AG08396 (cell line): ENCODE results near the gene CABLES1.
"Not testable (repeated sequence)": the region's sequence is repeated elsewhere in the genome, so short reads cannot be mapped to it uniquely, and the experiment has no call there.

Source experiments
- DNase-seq: peaks from one replicate; pipeline ENCODE4 v3.0.0; 2012; ENCODE audit warnings: low spot score, mixed read lengths

Gene CABLES1, protein sequence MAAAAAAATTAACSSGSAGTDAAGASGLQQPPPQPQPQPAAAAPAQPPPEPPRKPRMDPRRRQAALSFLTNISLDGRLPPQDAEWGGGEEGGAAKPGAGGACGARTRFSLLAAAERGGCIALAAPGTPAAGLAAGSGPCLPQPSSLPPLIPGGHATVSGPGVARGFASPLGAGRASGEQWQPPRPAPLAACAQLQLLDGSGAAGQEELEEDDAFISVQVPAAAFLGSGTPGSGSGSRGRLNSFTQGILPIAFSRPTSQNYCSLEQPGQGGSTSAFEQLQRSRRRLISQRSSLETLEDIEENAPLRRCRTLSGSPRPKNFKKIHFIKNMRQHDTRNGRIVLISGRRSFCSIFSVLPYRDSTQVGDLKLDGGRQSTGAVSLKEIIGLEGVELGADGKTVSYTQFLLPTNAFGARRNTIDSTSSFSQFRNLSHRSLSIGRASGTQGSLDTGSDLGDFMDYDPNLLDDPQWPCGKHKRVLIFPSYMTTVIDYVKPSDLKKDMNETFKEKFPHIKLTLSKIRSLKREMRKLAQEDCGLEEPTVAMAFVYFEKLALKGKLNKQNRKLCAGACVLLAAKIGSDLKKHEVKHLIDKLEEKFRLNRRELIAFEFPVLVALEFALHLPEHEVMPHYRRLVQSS

DNA sequence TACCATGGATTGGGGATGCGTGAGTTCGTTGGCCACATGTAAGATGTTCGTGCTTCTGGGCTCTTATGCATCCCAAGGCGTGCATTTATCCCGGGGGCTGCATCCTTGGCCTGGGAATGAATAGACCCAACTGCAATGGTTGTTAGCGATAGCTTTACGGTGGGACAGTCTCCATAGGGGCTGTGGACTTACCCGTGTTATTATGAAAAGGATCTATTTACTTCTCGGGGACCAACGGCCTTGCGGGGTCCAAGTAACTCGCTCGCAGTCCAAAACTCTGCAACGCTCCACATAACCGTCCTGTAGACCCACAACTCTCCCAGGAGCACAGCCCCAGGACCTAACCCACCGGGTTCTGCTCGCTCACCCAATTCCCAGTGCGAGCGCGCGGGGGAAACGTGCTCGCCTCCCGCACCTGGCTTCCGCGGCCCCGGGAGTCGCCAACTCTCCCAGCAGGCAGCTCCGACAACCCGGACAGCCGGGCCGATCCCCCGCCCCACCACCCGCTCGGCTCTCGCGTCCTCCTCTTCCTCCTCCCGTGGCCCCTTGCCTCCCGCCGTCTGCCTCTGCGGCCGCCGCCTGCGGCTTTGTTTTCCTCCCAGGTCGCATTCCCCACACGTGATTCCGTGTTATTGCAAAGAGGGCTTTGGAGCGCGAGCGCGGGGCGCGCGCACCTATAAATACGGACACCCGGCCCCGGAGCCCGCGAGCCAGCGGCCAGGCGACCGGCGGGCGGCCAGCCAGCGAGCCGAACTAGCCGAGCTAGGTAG is at the start of gene CABLES1:
Gene CABLES1 (plus strand): TSS at position 706 of the 770 bp plus-strand sequence. CDS start 278 bp downstream, outside the sequence.
- DNase-seq, result peak; percentile 78

DNA sequence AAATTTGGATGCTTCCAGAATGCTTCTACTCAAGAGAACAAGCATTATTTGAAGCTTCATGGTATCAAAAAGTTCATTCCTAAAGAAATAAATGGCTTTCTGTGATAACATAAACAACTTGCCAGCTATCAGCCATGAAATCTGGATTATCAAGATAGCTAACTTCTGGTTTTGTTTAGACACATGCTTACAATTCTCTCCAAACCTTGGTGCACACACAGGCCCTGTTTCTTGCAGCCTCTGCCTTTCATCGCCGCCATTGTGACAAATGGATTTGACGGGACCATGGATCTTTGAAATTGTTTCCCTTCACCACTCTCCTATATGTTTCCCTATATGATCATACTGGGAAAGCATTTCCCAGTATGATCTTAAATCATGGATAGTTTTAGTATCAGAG is 47.9 kb upstream of the CABLES1 start:
- DNase-seq, result no peak

DNA sequence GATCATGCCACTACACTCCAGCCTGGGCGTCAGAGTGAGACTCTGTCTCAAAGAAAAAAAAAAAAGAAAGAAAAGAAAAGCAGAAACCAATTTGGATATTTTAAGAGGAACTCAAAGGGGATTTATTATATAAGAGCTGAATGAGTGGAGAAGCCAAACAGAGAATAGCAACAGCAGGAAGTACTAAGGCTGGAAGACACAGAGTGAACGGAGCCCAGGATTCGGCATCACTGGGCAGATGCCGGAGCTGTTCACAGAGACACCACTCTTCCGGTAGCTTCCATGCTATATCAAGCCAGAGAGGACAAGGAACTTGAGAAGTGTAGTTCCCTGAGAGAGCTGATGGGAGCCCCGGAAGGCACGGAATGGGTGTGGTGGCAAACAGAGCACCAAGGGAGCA is 47.0 kb upstream of the CABLES1 start:
- DNase-seq, result no peak

DNA sequence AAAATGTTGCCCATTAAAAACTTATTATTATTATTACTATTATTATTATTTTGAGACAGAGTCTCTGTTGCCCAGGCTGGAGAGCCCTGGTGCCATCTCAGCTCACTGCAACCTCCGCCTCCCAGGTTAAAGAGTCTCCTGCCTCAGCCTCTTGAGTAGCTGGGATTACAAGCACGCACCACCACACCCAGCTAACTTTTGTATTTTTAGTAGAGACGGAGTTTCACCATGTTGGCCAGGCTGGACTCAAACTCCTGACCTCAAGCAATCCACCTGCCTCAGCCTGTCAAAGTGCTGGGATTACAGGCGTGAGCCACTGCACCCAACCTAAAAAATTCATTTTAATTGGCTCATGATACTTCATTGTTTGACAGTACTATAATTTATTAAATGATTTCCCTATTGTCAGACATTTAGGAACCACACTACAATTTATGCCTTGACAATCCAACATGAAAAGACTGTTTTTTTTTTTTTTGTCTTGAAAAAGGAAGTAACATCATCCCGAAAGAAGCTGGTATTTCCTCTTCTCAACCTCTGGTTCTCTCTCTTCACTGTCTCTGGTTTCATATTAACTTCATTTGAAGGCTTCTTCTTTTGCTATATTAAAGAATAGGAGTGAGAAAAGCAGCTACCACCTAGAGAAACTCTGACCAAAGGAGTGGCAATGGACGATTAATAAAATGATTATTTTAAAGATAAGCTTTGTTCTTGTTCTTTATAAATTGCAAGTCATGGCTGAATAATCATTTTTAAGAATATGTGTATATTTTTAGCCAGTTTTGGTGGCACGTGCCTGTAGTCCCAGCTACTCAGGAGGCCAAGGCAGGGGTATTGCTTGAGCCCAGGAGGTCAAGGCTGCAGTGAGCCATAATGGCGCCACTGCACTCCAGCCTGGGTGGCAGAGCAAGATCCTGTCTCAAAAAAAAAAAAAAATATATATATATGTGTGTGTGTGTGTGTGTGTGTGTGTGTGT is 44.0 kb upstream of the CABLES1 start:
- not testable (repeated sequence) for DNase-seq

DNA sequence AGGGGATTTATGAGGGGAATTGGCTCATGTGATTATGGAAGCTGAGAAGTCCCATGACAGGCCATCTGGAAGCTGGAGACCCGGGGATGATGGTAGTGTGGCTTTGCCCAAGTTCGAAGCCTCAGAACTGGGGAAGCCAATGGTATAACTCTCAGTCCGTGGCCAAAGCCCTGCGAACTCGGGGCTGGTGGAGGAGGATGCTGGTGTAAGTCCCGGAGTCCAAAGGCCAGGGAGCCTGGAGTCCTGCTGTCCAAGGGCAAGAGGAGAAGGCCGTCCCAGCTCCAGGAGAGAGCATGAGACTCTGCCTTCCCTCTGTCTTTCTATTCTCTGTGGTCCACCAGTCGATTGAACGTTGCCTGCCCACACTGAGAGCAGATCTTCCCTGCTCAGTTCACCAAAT is 43.2 kb upstream of the CABLES1 start:
- DNase-seq, result no peak

DNA sequence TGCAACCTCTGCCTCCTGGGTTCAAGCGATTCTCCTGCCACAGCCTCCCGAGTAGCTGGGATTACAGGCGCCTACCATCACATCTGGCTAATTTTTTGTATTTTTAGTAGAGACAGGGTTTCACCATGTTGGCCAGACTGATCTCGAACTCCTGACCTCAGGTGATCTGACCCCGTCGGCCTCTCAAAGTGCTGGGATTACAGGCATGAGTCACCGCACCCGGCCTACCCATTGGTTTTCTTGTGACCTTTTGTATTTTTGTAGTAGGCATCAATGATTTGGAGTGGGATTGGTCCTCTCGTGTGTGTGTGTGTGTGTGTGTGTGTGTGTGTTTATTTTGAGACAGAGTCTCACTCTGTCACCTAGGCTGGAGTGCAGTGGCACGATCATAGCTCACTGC is 42.2 kb upstream of the CABLES1 start:
- not testable (repeated sequence) for DNase-seq

DNA sequence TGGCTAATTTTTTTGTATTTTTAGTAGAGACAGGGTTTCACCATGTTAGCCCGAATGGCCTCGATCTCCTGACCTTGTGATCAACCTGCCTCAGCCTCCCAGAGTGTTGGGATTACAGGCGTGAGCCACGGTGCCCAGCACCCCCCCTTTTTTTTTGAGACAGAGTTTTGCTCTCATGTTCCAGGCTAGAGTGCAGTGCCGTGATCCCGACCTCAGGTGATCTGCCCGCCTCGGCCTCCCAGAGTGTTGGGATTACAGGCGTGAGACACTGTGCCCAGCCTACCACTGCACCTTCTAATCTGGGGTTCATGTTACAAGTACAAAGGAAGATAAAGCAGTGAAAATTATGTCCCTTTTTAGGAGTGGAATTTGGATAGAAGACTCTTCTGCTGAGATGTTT is 41.5 kb upstream of the CABLES1 start:
- no peak for DNase-seq

DNA sequence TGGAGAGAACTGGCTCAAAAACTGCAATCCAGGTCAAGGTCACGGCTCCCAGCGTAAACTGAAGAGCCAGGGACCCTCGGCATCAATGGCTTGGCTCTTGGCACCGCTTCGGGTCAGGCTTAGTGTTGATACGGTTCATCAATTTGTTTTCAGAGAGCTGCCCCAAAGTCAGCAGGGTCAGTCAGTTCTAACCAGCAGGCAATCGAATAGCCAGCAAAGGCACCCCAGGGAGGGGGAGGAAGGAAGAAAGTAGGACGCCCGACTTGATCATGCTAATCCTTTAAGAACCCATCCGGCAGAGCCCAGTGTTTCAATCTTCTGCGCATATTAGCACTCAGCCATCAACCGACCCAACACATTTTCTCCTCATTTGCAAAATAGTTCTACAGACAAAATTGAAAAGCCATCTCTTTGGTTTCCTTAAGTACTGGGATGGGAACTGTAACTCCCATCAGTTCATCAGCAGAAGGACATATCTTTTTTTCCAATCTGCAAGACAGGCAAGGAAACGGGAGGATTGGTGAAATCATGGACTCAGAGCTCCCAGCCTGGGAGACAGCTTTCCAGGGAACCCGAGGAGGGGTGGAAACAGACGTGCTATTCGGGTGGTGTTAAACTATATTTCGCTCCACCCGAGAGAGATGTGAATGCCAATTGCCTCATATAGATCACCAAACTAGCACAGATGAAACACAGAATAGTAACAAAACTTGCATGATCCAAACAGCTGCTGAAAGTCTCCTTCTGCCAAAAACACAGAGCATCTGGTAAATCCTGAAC is 40.7 kb upstream of the CABLES1 start:
- no peak for DNase-seq

DNA sequence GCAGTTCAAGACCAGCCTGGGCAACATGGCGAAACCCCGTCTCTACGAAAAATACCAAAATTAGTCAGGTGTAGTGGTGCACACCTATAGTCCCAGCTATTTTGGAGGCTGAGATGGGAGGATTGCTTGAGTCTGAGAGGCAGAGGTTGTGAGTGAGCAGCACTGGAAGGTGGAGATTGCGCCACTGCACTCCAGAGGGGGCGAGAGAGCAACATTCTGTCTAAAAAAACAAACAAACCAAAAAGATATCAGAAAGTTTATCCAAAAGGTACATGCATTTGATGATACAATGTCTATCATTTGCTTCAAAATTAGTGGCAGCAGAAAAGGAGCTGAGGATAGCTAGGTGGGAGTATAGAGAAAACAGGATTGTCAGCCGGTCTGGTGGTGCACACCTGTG is 39.8 kb upstream of the CABLES1 start:
- no peak for DNase-seq

DNA sequence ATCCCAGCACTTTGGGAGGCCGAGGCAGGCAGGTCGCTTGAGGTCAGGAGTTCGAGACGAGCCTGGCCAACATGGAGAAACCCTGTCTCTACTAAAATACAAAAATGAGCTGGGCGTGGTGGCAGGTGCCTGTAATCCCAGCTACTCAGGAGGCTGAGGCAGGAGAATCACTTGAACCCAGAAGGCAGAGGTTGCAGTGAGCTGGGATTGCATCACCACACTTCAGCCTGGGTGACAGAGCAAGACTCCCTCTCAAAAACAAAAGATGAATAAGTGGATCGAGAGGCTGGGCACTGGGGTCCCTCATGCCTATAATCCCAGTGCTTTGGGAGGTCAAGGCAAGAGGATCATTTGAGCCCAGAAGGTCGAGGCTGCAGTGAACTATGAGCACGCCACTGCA is 38.3 kb upstream of the CABLES1 start:
- DNase-seq, result not testable (repeated sequence)

DNA sequence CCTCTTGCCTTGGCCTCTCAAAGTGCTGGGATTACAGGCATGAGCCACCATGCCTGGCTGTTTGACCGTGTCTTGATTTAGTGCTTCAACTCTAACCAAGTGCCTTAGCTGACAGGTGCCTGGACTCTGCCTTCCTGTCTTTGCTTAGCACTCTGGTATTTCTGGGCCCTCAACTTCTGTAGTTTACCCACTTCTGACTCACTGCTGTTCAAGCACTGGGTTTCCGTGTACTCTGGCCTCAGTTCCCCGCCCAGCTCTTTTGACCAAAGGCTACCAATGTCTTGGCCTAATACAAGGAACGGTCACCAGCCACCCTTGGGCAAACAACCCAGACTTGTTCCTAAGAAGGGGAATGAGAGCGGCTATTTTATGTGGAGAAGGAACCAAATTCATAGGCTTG is 35.7 kb upstream of the CABLES1 start:
- DNase-seq, result no peak

DNA sequence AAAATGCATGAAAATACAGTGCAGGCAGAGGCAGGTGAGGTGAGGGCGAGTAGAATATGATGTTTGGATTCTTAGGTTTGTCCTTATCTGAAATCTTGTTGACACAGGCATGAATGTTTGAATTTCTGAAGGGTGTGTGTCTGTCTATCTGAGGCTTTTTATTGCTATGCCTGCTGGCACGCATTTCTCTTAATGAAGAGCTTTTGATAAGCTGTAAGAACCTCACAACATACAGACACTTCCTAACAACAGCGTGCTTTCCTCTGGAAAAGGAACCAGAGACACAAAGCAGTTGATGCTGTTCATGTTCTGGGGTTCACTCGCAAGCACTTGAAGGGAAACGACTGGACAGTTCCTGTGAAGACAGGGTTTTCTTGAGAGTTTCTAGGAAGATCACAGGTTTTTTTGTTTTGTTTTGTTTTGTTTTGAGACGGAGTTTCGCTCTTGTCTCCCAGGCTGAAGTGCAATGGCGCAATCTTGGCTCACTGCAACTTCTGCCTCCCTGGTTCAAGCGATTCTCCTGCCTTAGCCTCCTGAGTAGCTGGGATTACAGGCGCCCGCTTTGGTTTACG is 33.3 kb upstream of the CABLES1 start:
- DNase-seq, result no peak

DNA sequence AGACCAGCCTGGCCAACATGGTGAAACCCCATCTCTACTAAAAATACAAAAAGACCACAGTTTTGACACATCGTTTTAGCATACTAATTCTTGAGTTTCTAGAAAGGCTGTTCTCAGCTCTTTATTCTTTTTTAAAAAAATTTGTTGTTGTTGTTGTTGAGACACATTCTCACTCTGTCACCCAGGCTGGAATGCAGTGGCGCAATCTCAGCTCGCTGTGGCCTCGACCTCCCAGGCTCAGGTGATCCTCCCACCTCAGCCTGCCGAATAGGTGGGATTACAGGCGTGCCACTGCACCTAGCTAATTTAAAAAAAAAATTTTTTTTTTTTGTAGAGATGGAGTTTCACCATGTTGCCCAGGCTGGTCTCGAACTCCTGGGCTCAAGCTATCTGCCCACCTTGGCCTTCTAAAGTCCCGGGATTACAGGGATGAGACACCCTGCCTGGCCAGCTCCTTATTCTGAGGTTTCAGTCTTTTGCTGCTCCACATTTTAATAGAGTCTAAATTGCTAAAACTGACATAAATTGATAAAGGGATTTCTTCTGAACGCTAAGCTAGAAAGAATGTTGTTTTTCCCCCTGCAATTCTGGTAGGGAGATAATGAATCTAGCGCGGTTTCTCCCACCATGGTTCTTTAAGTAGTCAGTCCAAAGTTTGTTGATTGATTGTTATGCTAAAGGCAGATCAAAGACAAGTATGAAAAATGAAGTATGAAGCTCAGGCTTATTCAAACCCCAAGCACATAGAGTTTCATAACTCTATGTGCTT is 32.6 kb upstream of the CABLES1 start:
- no peak for DNase-seq

DNA sequence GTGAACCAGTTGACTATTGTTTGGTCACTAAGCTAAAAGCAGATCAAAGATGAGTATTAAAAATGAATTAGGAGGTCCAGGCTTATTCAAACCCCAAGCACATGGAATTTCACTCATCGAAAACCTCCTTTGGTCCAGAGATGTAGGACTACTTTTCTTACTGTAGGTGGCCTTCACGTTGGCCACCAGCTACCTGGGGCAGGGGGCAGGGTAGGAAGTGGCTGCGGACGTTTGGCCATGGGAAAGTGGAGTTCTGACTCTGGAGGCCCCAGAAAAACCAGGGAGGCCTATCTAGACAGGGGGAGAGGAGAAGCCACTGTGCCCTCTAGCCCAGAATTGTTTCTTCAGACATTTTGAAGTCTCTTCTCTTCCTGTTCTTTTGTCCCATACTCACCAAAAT is 31.8 kb upstream of the CABLES1 start:
- no peak for DNase-seq

DNA sequence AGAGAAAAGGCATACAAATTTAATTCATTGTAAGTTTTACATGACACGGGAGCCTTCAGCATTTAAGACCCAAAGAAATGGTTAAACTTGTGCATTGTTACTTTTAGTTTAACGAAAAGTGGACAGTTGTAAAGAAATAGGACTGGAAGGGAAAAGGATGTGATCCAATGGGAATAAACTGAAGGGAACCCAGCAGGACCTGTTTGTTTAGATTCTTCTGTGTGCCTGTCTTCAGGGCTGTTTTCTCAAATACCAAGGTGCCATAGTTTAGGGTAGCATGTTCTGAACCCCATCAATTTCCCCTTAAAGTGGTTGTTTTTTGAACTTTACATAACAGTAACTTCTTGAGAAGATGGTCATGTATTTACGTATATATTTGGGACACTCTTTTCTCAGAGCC is 30.3 kb upstream of the CABLES1 start:
- no peak for DNase-seq

DNA sequence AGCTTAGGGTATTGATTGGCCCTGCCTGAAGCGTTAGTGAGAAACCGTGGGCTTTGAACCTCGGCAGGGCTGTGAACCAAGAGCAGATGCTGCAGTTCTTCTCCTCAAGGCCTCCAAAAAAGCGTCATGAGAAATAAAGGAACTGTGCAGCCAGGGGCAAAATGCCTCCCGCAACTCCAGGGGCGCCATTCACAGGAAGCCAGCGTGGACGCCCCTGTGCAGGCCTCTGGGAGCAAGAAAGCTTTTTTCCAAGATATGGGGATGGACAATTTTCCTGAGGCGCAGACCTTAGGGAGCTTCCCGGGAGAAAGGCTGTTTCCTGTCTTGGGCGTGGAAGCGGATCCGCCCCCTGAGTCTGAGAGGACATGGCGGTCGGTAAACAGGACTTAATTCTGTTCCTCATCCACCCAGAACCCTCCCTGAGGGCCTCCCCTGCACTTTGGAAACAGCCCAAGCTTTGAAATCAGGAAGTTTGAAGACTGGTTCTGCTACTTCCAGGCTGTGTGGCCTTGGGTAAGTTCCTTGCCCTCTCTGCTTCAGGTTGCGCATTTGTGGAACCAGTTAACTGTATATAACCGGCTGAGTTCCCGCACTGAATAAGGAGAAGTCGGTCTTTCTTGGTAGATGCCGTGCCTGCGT is 29.6 kb upstream of the CABLES1 start:
- DNase-seq, result no peak

DNA sequence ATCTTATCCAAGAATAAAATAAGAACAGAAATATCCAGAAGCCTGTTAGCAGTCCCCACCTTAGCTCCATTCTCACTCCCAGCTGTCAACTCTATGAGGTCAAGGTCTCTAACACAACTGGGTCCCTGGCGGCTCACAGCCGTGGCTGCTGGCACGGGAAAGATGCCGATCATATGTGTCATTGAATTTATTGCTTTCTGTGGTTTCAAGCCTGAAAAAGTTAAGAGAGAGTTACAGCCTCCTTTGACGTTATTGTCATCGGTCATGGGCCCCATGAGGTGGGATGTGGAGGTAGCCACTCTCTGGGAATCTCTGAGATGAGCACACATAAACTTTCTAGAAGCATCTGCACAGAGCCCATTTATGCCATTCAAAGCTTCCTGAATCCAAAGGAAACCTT is 28.7 kb upstream of the CABLES1 start:
- peak; percentile 74 for DNase-seq

DNA sequence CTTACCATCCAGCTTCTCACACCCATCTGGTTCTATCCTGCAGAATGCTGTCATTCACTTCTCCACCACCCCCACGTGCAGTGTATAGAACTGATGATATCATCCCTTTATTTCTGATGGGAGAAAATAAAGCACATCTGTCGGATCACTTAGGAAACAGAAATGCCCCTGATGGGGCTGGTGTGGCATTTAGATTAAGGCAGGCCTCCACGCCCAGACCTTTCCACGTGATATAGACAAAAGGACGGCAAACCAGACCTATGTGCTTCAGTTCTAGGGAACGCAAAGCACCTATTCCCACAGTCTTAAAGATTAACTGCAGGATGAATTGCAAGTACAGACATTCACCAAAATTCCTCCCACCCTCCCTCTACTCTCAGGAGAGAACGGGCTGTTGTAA is 27.6 kb upstream of the CABLES1 start:
- no peak for DNase-seq

DNA sequence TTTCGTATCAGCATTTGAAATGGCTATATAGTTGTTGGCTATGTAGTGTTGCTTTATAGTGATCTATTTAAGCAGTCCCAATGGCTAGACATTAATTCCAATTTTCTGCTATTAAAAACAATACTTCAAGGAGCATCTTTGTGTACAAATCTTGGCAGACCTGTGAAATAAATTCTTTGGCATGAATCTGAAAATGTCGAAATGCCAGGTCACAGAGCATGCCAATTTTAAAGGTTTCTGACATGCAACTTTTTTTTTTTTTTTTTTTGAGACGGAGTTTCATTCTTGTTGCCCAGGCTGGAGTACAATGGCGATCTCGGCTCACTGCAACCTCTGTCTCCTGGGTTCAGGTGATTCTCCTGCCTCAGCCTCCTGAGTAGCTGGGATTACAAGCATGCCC is 26.8 kb upstream of the CABLES1 start:
- DNase-seq, result no peak
